Measurements from ENCODE around the gene AQP1. TPM values are rescaled to one million over a fixed set of nuclear protein-coding genes. Genes with fewer than 3 reads are reported as not detected.

AQP1 gene
- total RNA-seq, 1 experiment from 2014 or later = 0.15 TPM

- no peak overlapping the region for H2BK20ac ChIP-seq (ENCODE audit: low read depth, low read length, poor library complexity, severe bottlenecking)
- Mint-ChIP-seq H3K27ac (no peak overlapping the region), H3K4me1 (no peaks in the 10 kb centered on the region), H3K27me3 (ENCODE audit: low read depth) (peaks cover 22% of the 10 kb centered on the region), H3K4me3 (no peak overlapping the region), H3K9me3 (peaks cover 18 to 26% of the 10 kb centered on the region in 2 experiments), H3K36me3 (ENCODE audit: insufficient read depth in 1 of 3, low read depth in 3 of 3) (peaks cover 0 to 10% (median 3%) of the 10 kb centered on the region in 3 experiments; a peak in 4 of 7 replicates)
- no peak overlapping the region for H3K9ac ChIP-seq (ENCODE audit: extremely low read depth, insufficient read length, low read length)
- no peak overlapping the region for H2BK12ac ChIP-seq (ENCODE audit: insufficient read length, low read depth, low read length)
- no peak overlapping the region for H2BK5ac ChIP-seq (ENCODE audit: insufficient read length, low read length)
- H3K23me2 ChIP-seq (ENCODE audit: insufficient read length, low read depth, low read length, poor library complexity, severe bottlenecking) = no peaks in the 10 kb centered on the region
- no peak overlapping the region for H3K18ac ChIP-seq (ENCODE audit: insufficient read length, low read depth, low read length)
- TF ChIP-seq CTCF (conservative IDR thresholded peaks at IDR 0.05) = no peak
- H3K14ac ChIP-seq (ENCODE audit: insufficient read depth, low read length) = no peak overlapping the region
- peaks cover 3% of the 10 kb centered on the region; the same call in 1 of the 2 replicates for H3K79me2 ChIP-seq (ENCODE audit: insufficient read depth, low read length)
- H2AK5ac ChIP-seq (ENCODE audit: insufficient read length, low read length) = no peak overlapping the region
- no peak overlapping the region for H3K56ac ChIP-seq (ENCODE audit: insufficient read length, low read depth, low read length)
- no peak overlapping the region for H3K4me2 ChIP-seq (ENCODE audit: insufficient read depth, insufficient read length, low read length)
- no peaks in the 10 kb centered on the region for H4K20me1 ChIP-seq (ENCODE audit: control insufficient read depth, insufficient read depth, insufficient read length)
- H4K91ac ChIP-seq (ENCODE audit: insufficient read length, low read depth, low read length) = no peak overlapping the region
- no peak overlapping the region for H3K4ac ChIP-seq (ENCODE audit: low read depth, low read length)
- H3T11ph ChIP-seq (ENCODE audit: low read length) = no peak overlapping the region
- no peak overlapping the region for H2AFZ ChIP-seq (ENCODE audit: low read length)
- H2BK120ac ChIP-seq (ENCODE audit: low read depth, low read length, poor library complexity, severe bottlenecking) = no peak overlapping the region
- no peak overlapping the region for H4K8ac ChIP-seq (replicated peaks; ENCODE audit: insufficient read length, low read depth, low read length)
- H3K23ac ChIP-seq (ENCODE audit: insufficient read length, low read depth, low read length) = no peak overlapping the region
- no peaks in the 10 kb centered on the region for H3K4me1 ChIP-seq (ENCODE audit: insufficient read depth, low read length)
- no CpG with 5 or more reads among the region's 4 CpGs for WGBS (ENCODE audit: extremely low coverage, insufficient read length, low lambda C conversion rate)
- no peaks in the 10 kb centered on the region for H3K9me3 ChIP-seq (ENCODE audit: control insufficient read depth, low read depth, low read length)
- DNase-seq = no peak
- H4K5ac ChIP-seq (ENCODE audit: insufficient read length, low read depth, low read length) = no peak overlapping the region
- no peaks in the 10 kb centered on the region for H3K79me1 ChIP-seq (ENCODE audit: insufficient read depth, low read depth, low read length, poor library complexity, severe bottlenecking)
- H3K27me3 ChIP-seq (ENCODE audit: insufficient read depth, low read length) = no peaks in the 10 kb centered on the region
- H2BK15ac ChIP-seq (ENCODE audit: low read depth, low read length) = no peak overlapping the region
- H3K27ac ChIP-seq (ENCODE audit: insufficient read length, low read depth, low read length) = no peak overlapping the region
Measured at GRCh38 chr7:30954914-30955313, 43.3 kb downstream of the AQP1 start.

Measured in H9 (cell line).